LHCN-M2 (cell line): ENCODE data around the gene RAD51B. TPM values are rescaled to one million over a fixed set of nuclear protein-coding genes. Genes with fewer than 3 reads are reported as not detected.
"Not testable (repeated sequence)": the region's sequence is repeated elsewhere in the genome, so short reads cannot be mapped to it uniquely, and the experiment has no call there.

Source experiments
- DNase-seq: peaks from one replicate; pipeline ENCODE4 v3.0.0-alpha.2; 2012; ENCODE audit warnings: low read depth
- total RNA-seq: library from RNA; depleted of rRNA; stranded (reverse); fragments of >200 nt; gene quantifications from 2 replicates; pipeline ENCODE4 v1.2.3, GENCODE V29; 2014

Gene RAD51B
- total RNA-seq, 1 experiment from 2014 or later: 14.5 TPM

- no peak for DNase-seq
Measured at GRCh38 chr14:68269136-68269927, 449.8 kb downstream of the RAD51B start.

GRCh38 chr14:68270342-68270741 lies 450.8 kb downstream of the RAD51B start:
- no peak for DNase-seq

DNA sequence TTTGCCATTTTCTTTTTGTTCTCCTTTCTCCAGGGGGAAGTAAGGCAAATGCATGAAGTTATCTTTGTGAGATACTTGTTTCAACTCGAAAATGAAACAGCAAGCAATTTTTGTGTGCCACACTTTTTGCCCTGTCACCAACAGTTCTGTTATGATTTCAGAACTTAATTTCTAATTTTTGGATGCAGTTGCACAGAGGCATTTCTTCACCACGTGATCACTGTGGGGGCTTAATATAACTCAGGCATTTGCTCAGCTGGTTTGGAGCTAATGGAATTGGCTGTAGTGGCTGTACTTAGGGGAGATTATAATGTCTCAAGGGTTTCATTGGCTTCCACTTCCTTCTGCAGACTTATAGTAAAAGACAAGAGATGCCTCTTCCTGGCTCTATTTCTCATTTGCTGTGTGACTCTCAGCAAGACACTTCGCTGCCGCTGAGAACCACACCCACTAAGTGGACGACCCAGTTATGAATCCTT lies 452.4 kb downstream of the RAD51B start:
- DNase-seq: no peak

DNA sequence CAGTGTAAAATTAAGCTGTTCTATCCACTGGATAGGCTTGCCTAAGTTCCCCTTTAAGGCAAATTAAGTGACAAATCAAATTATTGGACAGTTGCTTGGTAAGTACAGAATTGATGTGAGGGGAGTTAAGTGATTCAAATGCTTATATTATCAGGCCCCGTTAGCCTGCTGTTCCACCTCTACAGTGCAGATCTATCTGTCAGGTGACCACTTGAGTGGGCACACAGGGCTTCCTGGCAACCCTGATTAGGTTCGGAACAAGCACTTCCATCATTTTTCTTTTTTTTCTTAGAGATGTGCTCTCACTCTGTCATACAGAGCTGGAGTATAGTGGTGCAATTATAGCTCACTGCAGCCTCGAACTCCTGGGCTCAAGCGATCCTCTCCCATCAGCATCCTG lies 453.8 kb downstream of the RAD51B start:
- DNase-seq: no peak

DNA sequence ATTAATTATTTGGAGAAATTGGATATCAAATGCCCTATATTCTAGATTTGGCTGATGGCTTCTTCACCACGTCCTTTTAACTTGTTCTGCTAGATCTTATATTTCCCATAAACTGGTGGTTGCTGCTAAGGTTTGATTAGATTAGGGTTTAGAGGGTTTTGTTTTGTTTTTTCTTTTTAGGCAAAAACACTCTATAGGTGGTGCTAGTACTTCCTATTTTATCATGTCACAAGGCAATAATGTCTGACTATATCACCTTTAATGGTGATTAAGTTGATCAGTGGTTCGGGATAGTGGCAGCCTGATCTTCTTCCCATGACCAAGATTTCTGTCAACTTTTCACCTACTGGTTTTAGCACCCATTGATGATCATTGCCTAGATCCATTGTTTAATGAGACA lies 455.1 kb downstream of the RAD51B start:
- no peak for DNase-seq

DNA sequence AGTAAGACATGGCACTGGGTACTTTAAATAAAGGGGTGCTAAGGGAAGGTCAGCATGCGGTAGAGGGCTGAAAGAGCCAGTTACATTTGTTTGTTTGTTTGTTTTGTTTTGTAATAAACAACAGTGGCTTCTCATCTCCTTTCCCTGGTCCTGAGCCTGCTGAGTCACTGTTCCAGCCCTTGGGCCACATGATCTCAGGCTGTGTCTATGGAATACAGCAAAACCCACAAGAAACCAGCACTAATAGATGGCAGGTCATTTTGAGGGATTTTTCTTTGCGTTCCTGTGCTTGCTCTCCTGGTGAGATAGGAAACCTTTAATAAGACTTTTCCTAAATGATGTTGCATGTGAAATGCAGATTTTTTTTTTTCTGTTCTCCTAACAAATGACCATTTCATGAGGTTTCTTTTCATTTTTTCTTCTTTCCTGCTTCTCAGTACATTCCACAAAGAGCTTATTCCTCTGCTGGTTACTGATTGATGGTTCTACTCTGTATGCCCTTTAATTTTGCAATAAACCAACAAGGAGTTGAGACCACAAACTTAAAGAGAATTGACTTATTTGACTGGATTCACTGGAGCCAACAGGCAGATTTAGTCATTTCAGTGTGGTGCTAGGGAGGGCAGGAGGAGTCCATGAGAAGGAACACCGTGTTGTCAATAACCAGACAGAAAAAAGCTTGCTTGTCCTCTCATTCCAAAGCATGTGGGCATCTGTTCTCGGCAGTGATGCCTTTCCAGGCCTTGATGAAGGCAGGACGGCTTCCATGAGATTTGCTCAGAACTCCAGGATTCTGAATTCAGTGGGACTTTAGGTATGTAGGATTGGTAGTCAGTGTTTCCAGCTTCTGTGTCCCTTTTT lies 459.2 kb downstream of the RAD51B start:
- DNase-seq: peak; percentile 59

- no peak for DNase-seq
Measured at GRCh38 chr14:68279437-68279720, 459.8 kb downstream of the RAD51B start.

DNA sequence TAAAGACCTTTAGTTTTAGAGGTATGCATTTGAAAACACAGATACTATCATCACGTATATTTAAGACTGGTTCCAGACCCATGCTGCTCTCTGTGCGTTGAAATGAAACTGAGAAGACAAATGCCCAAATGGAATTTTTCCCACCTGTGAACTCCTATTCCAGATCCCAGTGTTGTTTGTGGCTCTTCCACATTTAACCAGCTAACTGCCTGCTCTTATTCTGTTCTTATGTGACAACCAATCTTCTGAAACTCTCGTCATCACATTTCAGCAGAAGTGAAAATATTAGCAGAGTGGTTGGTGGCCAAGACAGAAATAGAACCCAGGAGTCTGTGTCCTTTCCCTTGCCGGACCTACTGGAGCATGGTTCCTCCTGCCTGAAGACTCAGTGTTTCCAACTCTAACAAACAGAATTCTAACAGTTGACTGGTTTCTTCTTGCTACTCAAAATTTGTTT lies 460.2 kb downstream of the RAD51B start:
- no peak for DNase-seq

- DNase-seq: no peak
Measured at GRCh38 chr14:68281497-68281896, 461.9 kb downstream of the RAD51B start.

DNA sequence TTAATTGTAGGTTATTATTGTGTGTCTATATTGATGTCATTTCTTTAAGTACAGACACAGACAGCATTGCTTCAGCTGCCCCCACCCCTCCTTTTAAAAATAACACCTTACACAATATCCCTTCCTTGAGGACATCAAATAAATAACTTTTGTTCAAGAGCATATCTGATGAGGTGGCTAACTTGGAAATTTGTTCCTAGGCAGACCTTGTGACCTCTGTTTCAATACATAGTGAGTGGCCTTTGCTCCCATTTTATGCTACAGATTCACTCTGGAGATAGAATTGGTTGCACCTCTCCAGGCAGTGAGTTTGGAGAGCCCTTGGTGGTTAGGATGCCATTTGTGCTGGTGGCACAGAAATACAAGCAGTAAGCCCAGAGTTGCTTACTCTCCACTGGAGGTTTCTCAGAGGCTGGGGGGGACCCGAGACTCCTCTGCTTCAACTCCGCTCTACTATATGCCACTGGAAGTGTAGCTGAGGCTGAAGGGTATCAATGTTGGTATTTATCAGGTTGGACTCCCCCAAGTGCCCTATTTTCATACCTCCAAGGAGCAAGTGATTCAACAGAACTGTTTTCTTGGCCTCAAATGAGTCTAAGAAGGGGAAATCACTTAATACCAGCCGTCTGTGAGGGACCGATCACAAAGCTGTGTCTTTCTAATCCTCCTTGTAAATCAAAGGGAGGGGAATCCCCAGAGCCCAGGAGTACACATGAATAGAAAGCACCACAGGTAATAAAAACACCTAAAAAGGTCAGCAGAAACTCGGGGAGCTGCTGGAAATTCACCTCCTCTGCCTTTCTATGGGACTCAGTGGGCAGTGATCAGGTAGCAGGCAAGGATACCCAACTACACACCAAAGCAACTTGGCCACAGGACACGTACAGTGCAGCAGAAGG lies 463.1 kb downstream of the RAD51B start:
- DNase-seq: no peak

DNA sequence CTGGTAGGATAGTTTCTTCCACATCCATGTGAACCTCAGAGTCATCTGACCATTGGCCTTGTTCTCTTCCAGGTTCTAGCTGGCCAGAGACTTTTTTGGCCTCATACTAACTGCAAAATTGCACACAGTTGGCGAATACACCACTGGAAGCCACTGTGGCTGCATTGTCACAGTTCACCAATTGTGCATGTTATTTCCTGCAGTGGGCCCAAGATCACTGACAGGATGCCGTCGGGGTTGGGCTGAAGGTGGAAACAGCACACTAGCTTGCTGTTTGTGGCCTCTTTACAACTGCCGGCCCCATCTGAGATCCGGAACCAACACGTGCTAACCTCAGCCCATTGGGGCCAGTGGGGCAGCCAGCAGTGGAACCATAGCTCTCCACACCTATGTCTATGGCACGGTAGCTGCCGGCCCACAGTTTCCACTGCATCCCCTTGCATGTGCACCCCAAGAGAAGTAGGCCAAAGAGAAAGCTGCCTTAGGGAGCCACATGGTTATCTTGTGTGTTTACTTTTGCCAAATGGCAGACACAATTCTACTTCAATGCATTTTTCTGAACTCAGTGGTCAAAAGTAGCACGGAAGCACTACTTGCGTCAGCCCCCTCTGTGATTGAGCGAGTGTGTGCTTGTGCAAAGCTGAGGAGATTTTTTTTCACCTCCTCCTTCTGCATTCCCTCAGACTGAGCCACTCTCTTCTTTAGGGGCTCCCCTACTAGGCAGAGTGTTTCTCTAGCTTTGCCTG lies 464.0 kb downstream of the RAD51B start:
- DNase-seq: no peak

GRCh38 chr14:68284333-68284732 lies 464.8 kb downstream of the RAD51B start:
- no peak for DNase-seq

GRCh38 chr14:68284834-68285233 lies 465.3 kb downstream of the RAD51B start:
- DNase-seq: no peak

- no peak for DNase-seq
Measured at GRCh38 chr14:68285421-68286179, 466.0 kb downstream of the RAD51B start.

GRCh38 chr14:68286667-68287066 lies 467.1 kb downstream of the RAD51B start:
- DNase-seq: no peak

GRCh38 chr14:68289452-68289851 lies 469.9 kb downstream of the RAD51B start:
- DNase-seq: not testable (repeated sequence)

DNA sequence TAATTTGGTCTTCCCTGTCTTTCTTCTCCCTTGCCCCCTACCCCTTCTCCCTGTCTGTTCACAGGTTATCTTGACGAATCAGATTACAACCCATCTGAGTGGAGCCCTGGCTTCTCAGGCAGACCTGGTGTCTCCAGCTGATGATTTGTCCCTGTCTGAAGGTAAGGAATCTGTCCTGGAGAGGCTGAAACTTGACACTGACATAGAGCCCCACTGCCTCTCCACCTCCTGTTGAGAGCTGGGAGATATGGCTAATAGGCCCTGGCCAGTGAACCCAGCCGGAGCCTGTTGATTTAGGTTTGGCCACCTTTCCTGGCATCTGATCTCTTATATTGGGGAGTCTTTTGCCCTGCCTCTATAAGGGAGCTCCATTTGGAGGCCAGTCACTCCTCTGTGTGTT lies 472.2 kb downstream of the RAD51B start:
- DNase-seq: no peak

DNA sequence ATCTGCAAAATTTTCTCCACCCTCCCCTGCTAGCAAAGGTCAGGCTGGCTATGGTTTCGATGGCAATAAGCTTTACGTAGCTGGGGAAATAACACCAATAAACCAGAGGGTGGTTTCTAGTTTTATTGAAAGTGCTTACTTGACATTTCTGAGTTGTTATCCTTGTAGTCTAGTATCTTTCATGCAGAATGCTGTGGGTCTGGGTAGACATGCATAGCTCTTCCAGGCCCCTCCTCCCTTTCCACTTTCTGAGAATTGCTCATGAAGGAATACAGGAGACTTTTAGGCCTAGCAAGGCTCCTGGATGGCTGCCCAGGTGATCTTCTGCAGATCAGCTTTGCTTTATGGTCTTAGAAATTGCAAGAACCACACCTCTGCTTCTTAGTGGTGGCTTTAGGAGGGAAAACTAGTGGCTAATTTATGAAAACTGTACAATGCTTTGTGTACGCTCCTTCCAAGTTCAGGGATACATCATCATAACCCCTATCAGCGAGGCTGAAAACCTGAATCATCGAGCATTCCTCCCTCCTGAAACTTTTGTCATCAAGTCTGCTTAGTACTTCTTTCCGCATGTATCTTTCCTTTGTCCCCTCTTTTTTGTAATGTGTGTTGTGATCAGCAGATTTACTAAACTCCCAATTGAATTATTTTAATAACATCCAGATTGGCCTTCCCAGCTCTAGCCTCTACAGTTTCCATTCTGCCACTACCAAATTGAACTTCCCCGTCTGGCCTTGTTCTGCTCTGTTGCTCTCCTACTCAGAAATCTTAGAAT lies 473.0 kb downstream of the RAD51B start:
- no peak for DNase-seq

DNA sequence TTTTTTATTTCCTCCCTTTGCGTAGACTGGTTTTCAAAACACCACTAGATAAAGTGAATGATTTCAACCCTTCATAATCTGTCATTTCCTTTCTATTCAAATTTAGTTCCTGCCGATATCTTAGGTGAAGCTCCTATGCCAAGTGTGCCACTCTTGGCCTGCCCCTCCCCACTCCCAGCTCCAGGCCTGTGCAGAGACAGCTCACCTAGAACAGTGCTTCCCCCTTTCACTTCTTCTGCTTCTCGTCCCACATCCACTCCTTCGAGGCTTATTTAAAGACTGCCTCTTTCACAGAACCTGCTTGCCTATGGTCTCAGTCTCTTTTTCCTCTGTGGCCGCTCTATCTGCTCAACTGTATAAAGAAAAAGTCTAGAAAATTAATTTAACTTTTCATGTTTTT lies 473.8 kb downstream of the RAD51B start:
- no peak for DNase-seq
